GM23338 (cell line): ENCODE data around the gene KLHL1. TPM values are rescaled to one million over a fixed set of nuclear protein-coding genes. Genes with fewer than 3 reads are reported as not detected.

ENCODE experiments used
- ATAC-seq: fragments of 200-7000 bp; cut with Tn5 transposase; 3 replicates; pipeline ENCODE4 v1.9.1; 2020
- DNase-seq: peaks from one replicate; pipeline ENCODE4 v3.0.0-alpha.2; 2015; ENCODE audit warnings: low spot score
- H2AFZ ChIP-seq: fragments of 200-600 bp; sonication (generic); 2 replicates; pipeline ENCODE4 v1.8.0; 2016; ENCODE audit warnings: antibody characterized with exemption, mild to moderate bottlenecking, moderate library complexity
- H3F3A ChIP-seq: fragments of 200-600 bp; sonication (generic); replicated peaks from 2 replicates; pipeline ENCODE4 v1.8.0; 2017; ENCODE audit warnings: antibody characterized with exemption, mixed run types, low read depth
- H3K27ac ChIP-seq: fragments of 200-600 bp; sonication (generic); 2 replicates; pipeline ENCODE4 v1.6.1; 2016; ENCODE audit warnings: low read depth
- H3K27me3 ChIP-seq: fragments of 200-600 bp; sonication (generic); 2 replicates; pipeline ENCODE4 v1.8.0; 2016; ENCODE audit warnings: mild to moderate bottlenecking, mixed run types, moderate library complexity; ENCODE audit not compliant: insufficient read depth
- H3K36me3 ChIP-seq: fragments of 200-600 bp; sonication (generic); 2 replicates; pipeline ENCODE4 v1.8.0; 2016; ENCODE audit warnings: mild to moderate bottlenecking; ENCODE audit not compliant: insufficient read depth
- H3K4me1 ChIP-seq: fragments of 200-600 bp; sonication (generic); 2 replicates; pipeline ENCODE4 v1.8.0; 2016; ENCODE audit warnings: mild to moderate bottlenecking, moderate library complexity; ENCODE audit not compliant: insufficient read depth
- H3K4me2 ChIP-seq: fragments of 200-600 bp; sonication (generic); 2 replicates; pipeline ENCODE4 v1.7.1; 2017; ENCODE audit warnings: mixed run types
- H3K4me3 ChIP-seq: fragments of 200-600 bp; sonication (generic); 2 replicates; pipeline ENCODE4 v1.6.1; 2016; ENCODE audit warnings: mixed run types
- H3K79me2 ChIP-seq: fragments of 200-600 bp; sonication (generic); replicated peaks from 2 replicates; pipeline ENCODE4 v1.8.0; 2017; ENCODE audit warnings: mild to moderate bottlenecking; ENCODE audit not compliant: insufficient read depth
- H3K9me2 ChIP-seq: fragments of 200-600 bp; sonication (generic); 2 replicates; pipeline ENCODE4 v1.8.0; 2017; ENCODE audit not compliant: insufficient read depth
- H4K20me1 ChIP-seq: fragments of 200-600 bp; sonication (generic); replicated peaks from 2 replicates; pipeline ENCODE4 v1.8.0; 2017; ENCODE audit warnings: mild to moderate bottlenecking; ENCODE audit not compliant: insufficient read depth
- H3K27ac Mint-ChIP-seq: 2 replicates; pipeline ENCODE4 v1.8.0; 2020; ENCODE audit warnings: inconsistent platforms, mild to moderate bottlenecking, moderate library complexity, mixed read lengths
- H3K27me3 Mint-ChIP-seq: 3 replicates; pipeline ENCODE4 v1.8.0; 2022; ENCODE audit warnings: low read depth, mild to moderate bottlenecking, moderate library complexity, mixed read lengths, inconsistent platforms; ENCODE audit not compliant: insufficient read depth, poor library complexity
- H3K36me3 Mint-ChIP-seq: 3 replicates; pipeline ENCODE4 v1.8.0; 2021; ENCODE audit warnings: low read depth, mild to moderate bottlenecking, inconsistent platforms, moderate library complexity, mixed read lengths
- H3K4me1 Mint-ChIP-seq: 3 replicates; pipeline ENCODE4 v1.8.0; 2020; ENCODE audit warnings: mild to moderate bottlenecking, inconsistent platforms, mixed read lengths
- H3K4me3 Mint-ChIP-seq: 3 replicates; pipeline ENCODE4 v1.8.0; 2021; ENCODE audit warnings: moderate library complexity, mild to moderate bottlenecking, inconsistent platforms, mixed read lengths
- H3K9me3 Mint-ChIP-seq: 3 replicates; pipeline ENCODE4 v1.8.0; 2020; ENCODE audit warnings: moderate library complexity, mild to moderate bottlenecking, inconsistent platforms, mixed read lengths
- CTCF ChIP-seq, 2 experiments: fragments of 200-600 bp in 1 of 2; sonication (generic) in 1 of 2; conservative IDR thresholded peaks; 2 replicates each; pipeline versions ENCODE4 v1.5.1 to v1.6.1; 2016 to 2017; ENCODE audit warnings: antibody characterized with exemption in 2 of 2, low read depth in 2 of 2, mild to moderate bottlenecking in 2 of 2, moderate library complexity in 1 of 2
- ETS1 ChIP-seq: IDR thresholded peaks from 2 replicates; pipeline ENCODE4 v1.6.1; 2016; ENCODE audit warnings: antibody characterized with exemption
- EZH2 ChIP-seq: fragments of 200-600 bp; sonication (generic); IDR thresholded peaks from one replicate; pipeline ENCODE4 v1.8.0; 2017; ENCODE audit warnings: antibody characterized with exemption, mild to moderate bottlenecking, low read depth; ENCODE audit not compliant: unreplicated experiment
- EZH2phosphoT487 ChIP-seq: fragments of 200-600 bp; sonication (generic); IDR thresholded peaks from one replicate; pipeline ENCODE4 v1.8.1; 2018; ENCODE audit warnings: antibody characterized with exemption; ENCODE audit not compliant: unreplicated experiment
- NANOG ChIP-seq: IDR thresholded peaks from 2 replicates; pipeline ENCODE4 v1.6.1; 2016; ENCODE audit warnings: antibody characterized with exemption, borderline replicate concordance
- POLR2AphosphoS5 ChIP-seq: IDR thresholded peaks from 2 replicates; pipeline ENCODE4 v1.6.1; 2016; ENCODE audit warnings: antibody characterized with exemption, low read depth
- REST ChIP-seq: IDR thresholded peaks from one replicate; pipeline ENCODE4 v1.6.1; 2018; ENCODE audit warnings: antibody characterized with exemption; ENCODE audit not compliant: unreplicated experiment
- STAT1 ChIP-seq: IDR thresholded peaks from one replicate; pipeline ENCODE4 v1.6.1; 2016; ENCODE audit warnings: antibody characterized with exemption; ENCODE audit not compliant: unreplicated experiment
- ZNF114 ChIP-seq: fragments of 250-450 bp; sonication (Bioruptor Pico); IDR thresholded peaks from 2 replicates; pipeline ENCODE4 v1.5.0; 2020; ENCODE audit warnings: mild to moderate bottlenecking, moderate library complexity
- ZNF331 ChIP-seq: fragments of 250-450 bp; sonication (Bioruptor Pico); IDR thresholded peaks from 2 replicates; pipeline ENCODE4 v1.5.0; 2020; ENCODE audit warnings: low read depth, mild to moderate bottlenecking, moderate library complexity
- ZNF462 ChIP-seq: fragments of 250-450 bp; sonication (Bioruptor Pico); IDR thresholded peaks from 2 replicates; pipeline ENCODE4 v1.5.0; 2020; ENCODE audit warnings: mild to moderate bottlenecking, moderate library complexity
- polyA plus RNA-seq: library from polyadenylated mRNA; unstranded; fragments of >200 nt; fragmentation: Nextera tagmentation; extraction: Ambion mirVana; gene quantifications from 2 replicates; pipeline ENCODE4 v1.2.1, GENCODE V29; 2016
- total RNA-seq: library from RNA; depleted of rRNA; stranded (reverse); fragments of >200 nt; shearing (Covaris generic); gene quantifications from 2 replicates; pipeline ENCODE4 v1.2.3, GENCODE V29; 2014

KLHL1 gene
- total and polyA plus RNA-seq, 2 experiments from 2014 or later, result not detected

GRCh38 chr13:69776937-69777336 lies 331.3 kb downstream of the KLHL1 start:
- Histone ChIP-seq H3K27me3 (no peaks in the 10 kb centered on the region), H3K4me2 (no peak overlapping the region), H3K27ac (no peak overlapping the region), H3K4me1 (no peaks in the 10 kb centered on the region), H4K20me1 (no peaks in the 10 kb centered on the region), H2AFZ (no peak overlapping the region), H3K79me2 (no peaks in the 10 kb centered on the region), H3K4me3 (no peak overlapping the region), H3K9me2 (0 out of 2 replicates have a peak, but pooled peaks cover 3% of the 10 kb centered on the region), H3F3A (no peaks in the 10 kb centered on the region), H3K36me3 (0 out of 2 replicates have a peak, but pooled peaks cover 3% of the 10 kb centered on the region)
- Mint-ChIP-seq H3K4me1 (no peaks in the 10 kb centered on the region), H3K27ac (no peak overlapping the region), H3K4me3 (no peak overlapping the region), H3K27me3 (no peaks in the 10 kb centered on the region), H3K9me3 (peaks cover 8% of the 10 kb centered on the region), H3K36me3 (peaks cover 10% of the 10 kb centered on the region; the same call in 2 of the 3 replicates)
- ATAC-seq (no peak), DNase-seq (no peak)
- TF ChIP-seq REST (no peak), POLR2AphosphoS5 (no peak), EZH2 (no peak), ZNF331 (no peak), ZNF462 (no peak), STAT1 (no peak), EZH2phosphoT487 (no peak), NANOG (no peak), CTCF (conservative IDR thresholded peaks at IDR 0.05; ENCODE audit: low read depth in 2 of 2) (no peak), ZNF114 (no peak), ETS1 (no peak)
